PFSK-1 (cell line): Measurements from ENCODE around the gene QSOX1.

ENCODE experiments used
- FOXP2 ChIP-seq: optimal IDR thresholded peaks from 2 replicates; pipeline ENCODE3; 2011; ENCODE audit warnings: borderline replicate concordance, control low read depth, inconsistent platforms; ENCODE audit not compliant: insufficient read depth; ENCODE audit errors: extremely low read length, extremely low read depth
- POLR2AphosphoS5 ChIP-seq: IDR thresholded peaks from 2 replicates; pipeline ENCODE4 v1.6.1; 2012; ENCODE audit warnings: low read depth, mild to moderate bottlenecking, control low read depth, low read length, moderate library complexity
- SIN3A ChIP-seq: IDR thresholded peaks from 2 replicates; pipeline ENCODE4 v1.6.1; 2012; ENCODE audit warnings: mild to moderate bottlenecking, low read length, moderate library complexity, borderline replicate concordance; ENCODE audit not compliant: insufficient read depth
- TAF1 ChIP-seq: IDR thresholded peaks from 2 replicates; pipeline ENCODE4 v1.6.1; 2012; ENCODE audit warnings: low read length, control low read depth, borderline replicate concordance; ENCODE audit not compliant: insufficient read depth
- TF ChIP-seq, protein P1 (sequence below), 2 experiments: IDR thresholded peaks; 2 replicates each; pipeline versions ENCODE4 v1.6.1 to v1.8.0; 2011 to 2012; ENCODE audit warnings: low read depth in 2 of 2, low read length in 2 of 2, control low read depth in 1 of 2, inconsistent platforms in 1 of 2, mild to moderate bottlenecking in 1 of 2, moderate library complexity in 1 of 2; ENCODE audit not compliant: insufficient read depth in 1 of 2

Gene QSOX1

DNA sequence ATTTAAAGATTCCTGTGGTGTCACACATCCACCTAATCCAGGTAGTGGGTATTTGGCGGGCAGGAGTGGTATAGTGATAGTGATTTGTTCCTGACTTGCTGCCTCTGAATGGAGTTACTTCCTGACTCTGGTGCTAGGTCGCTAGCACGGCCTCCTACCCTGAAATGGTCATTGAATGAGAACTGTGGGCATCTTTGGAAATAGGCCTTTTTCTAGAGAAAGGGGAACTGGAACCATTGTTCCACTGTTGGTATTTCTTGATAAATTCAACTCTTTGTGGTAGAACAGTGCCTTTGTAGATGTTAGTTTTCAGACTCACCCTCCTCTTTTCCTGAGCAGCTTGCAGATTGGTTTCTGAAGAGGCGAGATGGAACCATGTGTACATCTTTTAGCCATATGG is 1.5 kb downstream of the QSOX1 start:
- TF ChIP-seq SIN3A: no peak
- no peak for TF ChIP-seq FOXP2
- no peak for TF ChIP-seq TAF1
- TF ChIP-seq, protein P1, sequence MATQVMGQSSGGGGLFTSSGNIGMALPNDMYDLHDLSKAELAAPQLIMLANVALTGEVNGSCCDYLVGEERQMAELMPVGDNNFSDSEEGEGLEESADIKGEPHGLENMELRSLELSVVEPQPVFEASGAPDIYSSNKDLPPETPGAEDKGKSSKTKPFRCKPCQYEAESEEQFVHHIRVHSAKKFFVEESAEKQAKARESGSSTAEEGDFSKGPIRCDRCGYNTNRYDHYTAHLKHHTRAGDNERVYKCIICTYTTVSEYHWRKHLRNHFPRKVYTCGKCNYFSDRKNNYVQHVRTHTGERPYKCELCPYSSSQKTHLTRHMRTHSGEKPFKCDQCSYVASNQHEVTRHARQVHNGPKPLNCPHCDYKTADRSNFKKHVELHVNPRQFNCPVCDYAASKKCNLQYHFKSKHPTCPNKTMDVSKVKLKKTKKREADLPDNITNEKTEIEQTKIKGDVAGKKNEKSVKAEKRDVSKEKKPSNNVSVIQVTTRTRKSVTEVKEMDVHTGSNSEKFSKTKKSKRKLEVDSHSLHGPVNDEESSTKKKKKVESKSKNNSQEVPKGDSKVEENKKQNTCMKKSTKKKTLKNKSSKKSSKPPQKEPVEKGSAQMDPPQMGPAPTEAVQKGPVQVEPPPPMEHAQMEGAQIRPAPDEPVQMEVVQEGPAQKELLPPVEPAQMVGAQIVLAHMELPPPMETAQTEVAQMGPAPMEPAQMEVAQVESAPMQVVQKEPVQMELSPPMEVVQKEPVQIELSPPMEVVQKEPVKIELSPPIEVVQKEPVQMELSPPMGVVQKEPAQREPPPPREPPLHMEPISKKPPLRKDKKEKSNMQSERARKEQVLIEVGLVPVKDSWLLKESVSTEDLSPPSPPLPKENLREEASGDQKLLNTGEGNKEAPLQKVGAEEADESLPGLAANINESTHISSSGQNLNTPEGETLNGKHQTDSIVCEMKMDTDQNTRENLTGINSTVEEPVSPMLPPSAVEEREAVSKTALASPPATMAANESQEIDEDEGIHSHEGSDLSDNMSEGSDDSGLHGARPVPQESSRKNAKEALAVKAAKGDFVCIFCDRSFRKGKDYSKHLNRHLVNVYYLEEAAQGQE (IDR thresholded peaks at IDR 0.05; ENCODE audit: insufficient read depth in 1 of 2, low read depth in 2 of 2, low read length in 2 of 2): no peak
- no peak for TF ChIP-seq POLR2AphosphoS5

DNA sequence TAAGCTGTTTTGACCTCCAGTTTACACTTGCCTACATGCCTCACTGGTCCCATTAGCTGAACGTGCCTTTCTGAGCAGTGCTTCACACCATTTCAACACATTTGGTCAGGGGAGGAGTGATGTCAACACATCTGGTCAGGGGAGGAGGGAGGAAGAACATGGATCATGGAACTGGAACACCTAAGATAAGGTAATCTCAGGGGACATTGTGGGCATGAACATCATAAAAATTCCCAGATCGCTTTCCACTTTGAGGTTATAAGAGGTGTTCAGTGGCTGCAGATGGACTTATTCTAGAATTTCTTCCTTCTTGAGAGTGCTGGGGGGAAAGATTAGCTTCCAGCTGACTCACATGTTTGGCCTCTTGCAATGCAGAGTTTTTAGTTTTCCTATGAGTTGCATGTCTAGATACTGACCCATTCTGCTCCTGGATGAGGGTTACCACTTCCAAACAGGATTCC is 2.0 kb downstream of the QSOX1 start:
- TF ChIP-seq SIN3A (no peak), TAF1 (no peak), POLR2AphosphoS5 (no peak), FOXP2 (no peak)
- TF ChIP-seq, protein P1 (IDR thresholded peaks at IDR 0.05; ENCODE audit: insufficient read depth in 1 of 2, low read depth in 2 of 2, low read length in 2 of 2): no peak

DNA sequence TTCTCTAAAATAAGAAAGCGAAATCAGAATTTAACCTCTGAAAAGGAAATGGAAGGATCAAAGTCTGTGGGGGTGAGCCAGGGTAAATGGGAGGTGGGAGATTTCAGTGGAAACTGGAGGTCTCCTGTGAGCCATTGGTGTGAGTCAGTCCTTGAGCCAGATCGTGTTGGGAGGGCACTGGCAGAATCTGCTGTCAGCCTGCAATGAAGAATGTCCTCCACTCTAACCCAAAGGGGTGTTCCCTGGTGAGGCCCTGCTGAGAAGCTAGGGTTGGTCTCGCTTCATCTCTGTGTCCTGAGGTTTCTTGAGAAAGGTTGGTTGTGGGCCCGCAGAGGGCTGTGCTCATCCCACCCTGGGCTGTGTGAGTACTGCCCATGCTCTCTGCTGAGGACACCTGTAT is 2.4 kb downstream of the QSOX1 start:
- TF ChIP-seq, protein P1 (IDR thresholded peaks at IDR 0.05; ENCODE audit: insufficient read depth in 1 of 2, low read depth in 2 of 2, low read length in 2 of 2): no peak
- TF ChIP-seq TAF1 (no peak), POLR2AphosphoS5 (no peak), SIN3A (no peak), FOXP2 (no peak)

DNA sequence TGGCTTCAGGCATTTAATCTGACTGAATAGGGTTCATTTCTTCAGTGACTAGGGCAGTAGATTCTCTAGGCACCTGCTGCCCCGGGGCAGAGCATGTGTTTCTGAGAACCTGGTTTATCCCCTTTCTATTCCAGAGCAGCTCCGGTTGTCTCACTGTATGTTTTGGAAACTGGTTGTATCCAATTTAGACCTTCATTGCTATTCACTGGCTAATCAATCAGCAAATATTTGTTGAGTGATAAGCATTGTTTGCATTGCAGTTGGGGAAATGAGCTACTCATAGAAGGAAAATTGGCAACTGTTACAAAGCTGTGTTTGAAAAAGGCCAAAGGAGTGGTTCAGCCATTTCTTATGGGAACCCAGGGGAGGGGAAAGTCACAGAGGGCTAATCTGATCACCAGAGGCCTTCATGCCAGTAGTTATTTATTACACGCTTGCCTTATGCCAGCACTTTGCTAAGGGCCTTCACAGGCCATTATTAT is 2.9 kb downstream of the QSOX1 start:
- TF ChIP-seq FOXP2: no peak

DNA sequence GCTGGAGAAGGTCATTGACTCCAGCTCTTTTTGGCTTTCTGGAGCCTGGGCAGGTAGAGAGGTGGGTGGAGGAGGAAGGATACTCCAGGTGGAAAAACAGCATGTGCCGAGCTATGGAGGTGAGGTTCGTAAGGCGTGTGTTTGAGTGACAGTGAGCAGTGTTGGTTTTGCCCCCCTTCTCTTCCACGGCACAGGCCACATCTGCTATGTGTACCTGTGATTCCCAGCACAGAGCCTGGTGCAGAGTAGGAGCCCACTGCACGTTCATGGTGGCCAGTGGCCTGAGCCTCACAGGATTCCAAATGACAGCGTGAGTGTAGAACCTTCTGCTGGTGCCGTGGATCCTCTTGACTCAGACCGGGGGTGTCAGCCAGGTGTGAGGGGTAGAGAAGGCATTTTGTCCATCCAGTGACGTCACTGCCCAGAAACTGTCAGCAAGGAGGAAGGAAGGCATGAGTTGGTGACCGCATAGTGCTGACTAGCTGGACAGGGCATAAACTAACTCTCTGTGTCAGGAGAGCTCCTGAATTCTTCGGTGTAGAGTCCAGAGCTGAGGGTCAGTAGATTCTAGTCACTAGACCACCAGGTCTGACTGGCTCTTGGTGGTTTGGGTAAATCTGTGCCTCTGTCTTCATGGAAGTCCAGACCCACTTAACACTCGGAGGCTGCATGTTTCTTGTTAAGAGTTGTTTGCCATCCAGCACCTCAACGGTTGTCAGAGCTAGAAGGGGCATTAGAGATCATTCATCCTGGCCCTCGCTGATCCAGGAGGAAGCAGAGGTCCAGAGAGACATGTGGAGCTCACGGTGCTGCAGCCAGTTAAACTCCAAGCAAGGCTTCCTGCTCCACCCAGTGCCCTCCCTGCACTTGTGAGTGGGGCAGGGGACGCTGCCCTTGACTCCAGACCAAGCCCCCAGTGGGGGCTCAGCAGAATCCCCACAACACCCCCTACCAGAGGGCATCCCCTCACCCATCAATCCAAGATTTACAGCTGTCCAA is 3.8 kb downstream of the QSOX1 start:
- TF ChIP-seq SIN3A (no peak), POLR2AphosphoS5 (no peak), FOXP2 (no peak), TAF1 (no peak)
- TF ChIP-seq, protein P1 (IDR thresholded peaks at IDR 0.05; ENCODE audit: insufficient read depth in 1 of 2, low read depth in 2 of 2, low read length in 2 of 2): no peak
